Esophagus squamous epithelium (tissue), 4 donors: Measurements from ENCODE around the gene TALDO1.

Experiments used
- CTCF ChIP-seq, 6 experiments: fragments of 450-650 bp in 4 of 6; fragments of 200-600 bp in 2 of 6; sonication (generic) in 2 of 6; IDR thresholded peaks; one replicate each; pipeline ENCODE4 v1.5.1; 2016 to 2019; ENCODE audit warnings: antibody characterized with exemption in 6 of 6, mild to moderate bottlenecking in 4 of 6, moderate library complexity in 4 of 6
- POLR2A ChIP-seq, 4 donors: fragments of 450-650 bp; IDR thresholded peaks; one replicate each; pipeline ENCODE4 v1.6.1; 2017; ENCODE audit warnings: antibody characterized with exemption in 4 of 4, mild to moderate bottlenecking in 4 of 4, moderate library complexity in 3 of 4

GRCh38 chr11:766936-767210 lies 19.6 kb downstream of the TALDO1 start:
- no peak for TF ChIP-seq POLR2A (IDR thresholded peaks at IDR 0.05)
- no peak for TF ChIP-seq CTCF (IDR thresholded peaks at IDR 0.05)
